ENCODE data around the gene C19orf25. TPM values are rescaled to one million over a fixed set of nuclear protein-coding genes. Genes with fewer than 3 reads are reported as not detected.

C19orf25 gene
- total and polyA plus RNA-seq, 2 of the 13 experiments (the other 11 are each of a cell fraction or from before 2014, with no cell fraction given) = 14.2 to 32.4 TPM

DNA sequence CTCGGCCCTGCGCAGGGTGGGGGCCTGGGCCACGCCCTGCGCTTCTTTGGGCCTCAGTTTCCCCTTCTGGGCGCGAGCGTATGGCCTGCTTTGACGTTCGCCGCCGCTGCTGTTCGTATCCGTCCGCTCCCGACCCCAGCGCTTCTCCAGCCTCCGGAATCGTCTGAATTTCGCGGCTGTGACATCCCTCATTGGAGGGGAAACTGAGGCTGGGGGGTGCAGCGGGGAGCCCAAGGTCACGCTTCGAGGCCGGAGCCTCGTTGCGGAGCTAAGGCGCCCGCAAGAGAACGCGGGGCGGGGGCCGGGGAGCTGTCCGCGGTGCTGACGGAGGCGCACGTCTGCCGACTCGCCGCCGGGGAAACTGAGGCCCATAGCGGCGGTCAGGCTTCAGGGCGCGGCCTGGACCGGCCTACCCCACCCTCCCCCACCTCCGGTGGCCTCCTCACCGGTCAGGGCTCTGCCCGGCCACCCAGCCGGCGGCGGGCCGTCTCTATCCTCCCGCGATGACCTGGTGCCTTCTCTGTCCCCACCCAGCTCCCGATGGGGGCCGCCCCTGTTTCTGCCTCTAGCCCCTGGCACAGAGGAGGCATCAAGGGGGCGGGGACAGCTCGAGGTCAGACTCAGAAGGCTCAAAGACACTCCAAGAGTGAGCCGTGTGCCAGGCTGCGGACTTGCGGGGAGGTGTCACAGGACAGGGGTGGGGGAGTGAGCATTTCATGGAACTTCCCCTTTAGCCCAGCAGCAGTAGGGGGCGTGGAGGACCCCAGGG, 32.1 kb downstream of the C19orf25 start (continued):
- TF ChIP-seq, protein P1, sequence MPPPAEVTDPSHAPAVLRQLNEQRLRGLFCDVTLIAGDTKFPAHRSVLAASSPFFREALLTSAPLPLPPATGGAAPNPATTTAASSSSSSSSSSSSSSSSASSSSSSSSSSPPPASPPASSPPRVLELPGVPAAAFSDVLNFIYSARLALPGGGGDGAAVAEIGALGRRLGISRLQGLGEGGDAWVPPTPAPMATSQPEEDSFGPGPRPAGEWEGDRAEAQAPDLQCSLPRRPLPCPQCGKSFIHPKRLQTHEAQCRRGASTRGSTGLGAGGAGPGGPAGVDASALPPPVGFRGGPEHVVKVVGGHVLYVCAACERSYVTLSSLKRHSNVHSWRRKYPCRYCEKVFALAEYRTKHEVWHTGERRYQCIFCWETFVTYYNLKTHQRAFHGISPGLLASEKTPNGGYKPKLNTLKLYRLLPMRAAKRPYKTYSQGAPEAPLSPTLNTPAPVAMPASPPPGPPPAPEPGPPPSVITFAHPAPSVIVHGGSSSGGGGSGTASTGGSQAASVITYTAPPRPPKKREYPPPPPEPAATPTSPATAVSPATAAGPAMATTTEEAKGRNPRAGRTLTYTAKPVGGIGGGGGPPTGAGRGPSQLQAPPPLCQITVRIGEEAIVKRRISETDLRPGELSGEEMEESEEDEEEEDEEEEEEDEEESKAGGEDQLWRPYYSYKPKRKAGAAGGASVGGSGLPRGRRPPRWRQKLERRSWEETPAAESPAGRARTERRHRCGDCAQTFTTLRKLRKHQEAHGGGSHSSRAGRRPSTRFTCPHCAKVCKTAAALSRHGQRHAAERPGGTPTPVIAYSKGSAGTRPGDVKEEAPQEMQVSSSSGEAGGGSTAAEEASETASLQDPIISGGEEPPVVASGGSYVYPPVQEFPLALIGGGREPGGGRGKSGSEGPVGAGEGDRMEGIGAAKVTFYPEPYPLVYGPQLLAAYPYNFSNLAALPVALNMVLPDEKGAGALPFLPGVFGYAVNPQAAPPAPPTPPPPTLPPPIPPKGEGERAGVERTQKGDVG (CRISPR knock-in tag; IDR thresholded peaks at IDR 0.05; ENCODE audit: borderline replicate concordance) = 0 out of 2 replicates have a peak, but pooled peaks have one; percentile 45
- no peak for TF ChIP-seq ZFP36L2 (CRISPR knock-in tag; IDR thresholded peaks at IDR 0.05)
- TF ChIP-seq ZFY (CRISPR knock-in tag; IDR thresholded peaks at IDR 0.05) = no peak
- no peak for TF ChIP-seq RXRB (CRISPR knock-in tag; IDR thresholded peaks at IDR 0.05; ENCODE audit: borderline replicate concordance)
- no peak for TF ChIP-seq TRIM22 (IDR thresholded peaks at IDR 0.05)
- no peak for TF ChIP-seq CBX5 (CRISPR knock-in tag; IDR thresholded peaks at IDR 0.05; ENCODE audit: borderline replicate concordance)
- TF ChIP-seq, protein P2, sequence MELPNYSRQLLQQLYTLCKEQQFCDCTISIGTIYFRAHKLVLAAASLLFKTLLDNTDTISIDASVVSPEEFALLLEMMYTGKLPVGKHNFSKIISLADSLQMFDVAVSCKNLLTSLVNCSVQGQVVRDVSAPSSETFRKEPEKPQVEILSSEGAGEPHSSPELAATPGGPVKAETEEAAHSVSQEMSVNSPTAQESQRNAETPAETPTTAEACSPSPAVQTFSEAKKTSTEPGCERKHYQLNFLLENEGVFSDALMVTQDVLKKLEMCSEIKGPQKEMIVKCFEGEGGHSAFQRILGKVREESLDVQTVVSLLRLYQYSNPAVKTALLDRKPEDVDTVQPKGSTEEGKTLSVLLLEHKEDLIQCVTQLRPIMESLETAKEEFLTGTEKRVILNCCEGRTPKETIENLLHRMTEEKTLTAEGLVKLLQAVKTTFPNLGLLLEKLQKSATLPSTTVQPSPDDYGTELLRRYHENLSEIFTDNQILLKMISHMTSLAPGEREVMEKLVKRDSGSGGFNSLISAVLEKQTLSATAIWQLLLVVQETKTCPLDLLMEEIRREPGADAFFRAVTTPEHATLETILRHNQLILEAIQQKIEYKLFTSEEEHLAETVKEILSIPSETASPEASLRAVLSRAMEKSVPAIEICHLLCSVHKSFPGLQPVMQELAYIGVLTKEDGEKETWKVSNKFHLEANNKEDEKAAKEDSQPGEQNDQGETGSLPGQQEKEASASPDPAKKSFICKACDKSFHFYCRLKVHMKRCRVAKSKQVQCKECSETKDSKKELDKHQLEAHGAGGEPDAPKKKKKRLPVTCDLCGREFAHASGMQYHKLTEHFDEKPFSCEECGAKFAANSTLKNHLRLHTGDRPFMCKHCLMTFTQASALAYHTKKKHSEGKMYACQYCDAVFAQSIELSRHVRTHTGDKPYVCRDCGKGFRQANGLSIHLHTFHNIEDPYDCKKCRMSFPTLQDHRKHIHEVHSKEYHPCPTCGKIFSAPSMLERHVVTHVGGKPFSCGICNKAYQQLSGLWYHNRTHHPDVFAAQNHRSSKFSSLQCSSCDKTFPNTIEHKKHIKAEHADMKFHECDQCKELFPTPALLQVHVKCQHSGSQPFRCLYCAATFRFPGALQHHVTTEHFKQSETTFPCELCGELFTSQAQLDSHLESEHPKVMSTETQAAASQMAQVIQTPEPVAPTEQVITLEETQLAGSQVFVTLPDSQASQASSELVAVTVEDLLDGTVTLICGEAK (IDR thresholded peaks at IDR 0.05) = no peak
- TF ChIP-seq, protein P2 (CRISPR knock-in tag; IDR thresholded peaks at IDR 0.05) = no peak
- no peak for TF ChIP-seq TEF (CRISPR knock-in tag; IDR thresholded peaks at IDR 0.05)
- TF ChIP-seq THAP11 (CRISPR knock-in tag; IDR thresholded peaks at IDR 0.05) = peak; percentile 40; the same call in 1 of the 2 replicates
- no peak for TF ChIP-seq ZNF746 (CRISPR knock-in tag; IDR thresholded peaks at IDR 0.05)
- 0 out of 2 replicates have a peak, but pooled peaks have one; percentile 21 for TF ChIP-seq E2F5 (CRISPR knock-in tag; conservative IDR thresholded peaks at IDR 0.05)
- peak; percentile 77 for TF ChIP-seq WIZ (CRISPR knock-in tag; IDR thresholded peaks at IDR 0.05)
- no peak for TF ChIP-seq KMT2A (CRISPR knock-in tag; IDR thresholded peaks at IDR 0.05)
